Measurements from ENCODE around the gene TBX1.

Gene TBX1

GRCh38 chr22:19744350-19745006 is 16.1 kb upstream of the TBX1 start:
- no peak overlapping the region for H3K4me3 ChIP-seq (ENCODE audit: low read depth, low read length)
- no peaks in the 10 kb centered on the region for H3K4me1 ChIP-seq
- H3K4me2 ChIP-seq (ENCODE audit: low read length): no peak overlapping the region
- H3K27me3 ChIP-seq (ENCODE audit: control insufficient read depth, insufficient read depth, low read length): no peaks in the 10 kb centered on the region
- no peaks in the 10 kb centered on the region for H3K36me3 ChIP-seq (ENCODE audit: control insufficient read depth, insufficient read depth, low read length)
- H3K79me2 ChIP-seq: no peaks in the 10 kb centered on the region
- no peaks in the 10 kb centered on the region for H3K9me3 ChIP-seq (ENCODE audit: control insufficient read depth, low read length)
- no peak overlapping the region for H3K9ac ChIP-seq
- H2AFZ ChIP-seq: no peak overlapping the region
- TF ChIP-seq, protein P1, sequence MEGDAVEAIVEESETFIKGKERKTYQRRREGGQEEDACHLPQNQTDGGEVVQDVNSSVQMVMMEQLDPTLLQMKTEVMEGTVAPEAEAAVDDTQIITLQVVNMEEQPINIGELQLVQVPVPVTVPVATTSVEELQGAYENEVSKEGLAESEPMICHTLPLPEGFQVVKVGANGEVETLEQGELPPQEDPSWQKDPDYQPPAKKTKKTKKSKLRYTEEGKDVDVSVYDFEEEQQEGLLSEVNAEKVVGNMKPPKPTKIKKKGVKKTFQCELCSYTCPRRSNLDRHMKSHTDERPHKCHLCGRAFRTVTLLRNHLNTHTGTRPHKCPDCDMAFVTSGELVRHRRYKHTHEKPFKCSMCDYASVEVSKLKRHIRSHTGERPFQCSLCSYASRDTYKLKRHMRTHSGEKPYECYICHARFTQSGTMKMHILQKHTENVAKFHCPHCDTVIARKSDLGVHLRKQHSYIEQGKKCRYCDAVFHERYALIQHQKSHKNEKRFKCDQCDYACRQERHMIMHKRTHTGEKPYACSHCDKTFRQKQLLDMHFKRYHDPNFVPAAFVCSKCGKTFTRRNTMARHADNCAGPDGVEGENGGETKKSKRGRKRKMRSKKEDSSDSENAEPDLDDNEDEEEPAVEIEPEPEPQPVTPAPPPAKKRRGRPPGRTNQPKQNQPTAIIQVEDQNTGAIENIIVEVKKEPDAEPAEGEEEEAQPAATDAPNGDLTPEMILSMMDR (IDR thresholded peaks at IDR 0.05): no peak
- H3K27ac ChIP-seq: no peak overlapping the region

DNA sequence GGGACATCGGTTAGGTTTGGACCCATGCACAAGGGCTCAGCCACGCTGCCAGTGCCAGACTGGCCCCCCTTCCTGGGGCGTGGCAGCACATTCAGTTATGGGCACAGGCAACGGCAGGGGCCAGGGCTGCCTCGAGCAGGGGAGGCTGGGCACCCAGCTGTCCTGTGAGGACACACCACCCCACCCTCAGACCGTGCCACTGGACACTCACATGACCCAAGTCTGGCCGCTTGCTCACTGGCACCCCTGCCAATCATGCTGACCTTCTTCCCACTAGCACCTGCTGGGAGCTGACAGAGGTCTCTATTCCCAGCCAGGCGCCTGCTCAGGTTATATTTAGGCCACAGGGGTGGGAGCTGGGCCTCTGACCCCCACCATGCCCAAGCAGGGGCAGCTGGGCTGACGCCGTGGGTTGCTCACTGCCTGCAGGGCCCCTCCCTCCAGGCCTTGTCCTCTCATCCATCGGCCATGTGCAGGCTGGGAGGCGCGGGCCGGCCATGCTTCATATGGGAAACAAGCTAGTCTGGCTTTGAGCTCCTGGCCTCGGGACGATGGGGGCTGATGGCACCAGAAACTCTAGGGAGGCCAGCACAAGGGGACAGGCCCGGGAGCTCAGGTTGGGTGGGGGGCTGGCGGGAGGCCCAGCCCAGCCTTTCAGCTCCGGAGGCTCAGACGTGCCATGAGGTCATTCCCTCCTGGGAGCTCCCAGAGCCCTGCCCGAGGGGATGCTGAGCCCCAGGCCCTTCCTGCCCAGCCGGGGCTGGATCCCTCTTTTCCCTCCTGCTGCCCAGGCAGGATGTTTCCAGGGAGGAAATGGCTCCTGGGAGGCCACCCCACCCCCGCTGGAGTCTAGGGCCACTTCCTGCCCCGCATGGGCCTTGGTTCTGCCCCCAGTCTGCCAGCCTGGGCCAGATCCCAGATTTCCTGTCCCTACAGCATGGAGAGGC is 15.2 kb upstream of the TBX1 start:
- no peak overlapping the region for H3K27ac ChIP-seq
- H3K4me1 ChIP-seq: no peaks in the 10 kb centered on the region
- no peak overlapping the region for H2AFZ ChIP-seq
- H3K4me2 ChIP-seq (ENCODE audit: low read length): no peak overlapping the region
- H3K9me3 ChIP-seq (ENCODE audit: control insufficient read depth, low read length): no peaks in the 10 kb centered on the region
- TF ChIP-seq, protein P1 (IDR thresholded peaks at IDR 0.05): no peak
- H3K36me3 ChIP-seq (ENCODE audit: control insufficient read depth, insufficient read depth, low read length): no peaks in the 10 kb centered on the region
- H3K27me3 ChIP-seq (ENCODE audit: control insufficient read depth, insufficient read depth, low read length): no peaks in the 10 kb centered on the region
- H3K79me2 ChIP-seq: no peaks in the 10 kb centered on the region
- H3K4me3 ChIP-seq (ENCODE audit: low read depth, low read length): no peak overlapping the region
- H3K9ac ChIP-seq: no peak overlapping the region

DNA sequence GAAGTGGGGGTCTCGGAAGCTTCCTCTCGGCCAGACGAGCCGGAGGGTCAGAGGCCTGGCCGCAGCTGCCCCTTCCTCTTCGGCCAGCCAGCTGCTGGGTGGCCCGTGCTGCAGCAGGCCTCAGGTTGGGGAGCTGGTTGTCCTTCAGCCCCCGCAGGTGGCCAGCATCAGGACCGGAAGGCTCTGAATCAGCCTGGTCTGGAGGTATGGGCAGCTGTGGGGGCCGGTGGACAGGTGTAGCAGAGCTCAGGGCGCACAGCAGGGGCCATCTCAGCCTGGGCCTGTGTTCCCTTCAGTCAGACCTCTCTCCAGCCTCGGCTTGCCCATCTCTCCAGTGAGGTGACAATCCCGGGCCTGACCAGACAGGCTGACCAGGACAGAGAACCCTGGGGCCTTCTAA is 13.9 kb upstream of the TBX1 start:
- no peak overlapping the region for H3K27ac ChIP-seq
- no peak overlapping the region for H2AFZ ChIP-seq
- H3K9ac ChIP-seq: no peak overlapping the region
- TF ChIP-seq, protein P1 (IDR thresholded peaks at IDR 0.05): no peak
- no peaks in the 10 kb centered on the region for H3K36me3 ChIP-seq (ENCODE audit: control insufficient read depth, insufficient read depth, low read length)
- H3K27me3 ChIP-seq (ENCODE audit: control insufficient read depth, insufficient read depth, low read length): no peaks in the 10 kb centered on the region
- H3K4me3 ChIP-seq (ENCODE audit: low read depth, low read length): no peak overlapping the region
- no peaks in the 10 kb centered on the region for H3K9me3 ChIP-seq (ENCODE audit: control insufficient read depth, low read length)
- no peaks in the 10 kb centered on the region for H3K4me1 ChIP-seq
- H3K4me2 ChIP-seq (ENCODE audit: low read length): no peak overlapping the region
- H3K79me2 ChIP-seq: no peaks in the 10 kb centered on the region

DNA sequence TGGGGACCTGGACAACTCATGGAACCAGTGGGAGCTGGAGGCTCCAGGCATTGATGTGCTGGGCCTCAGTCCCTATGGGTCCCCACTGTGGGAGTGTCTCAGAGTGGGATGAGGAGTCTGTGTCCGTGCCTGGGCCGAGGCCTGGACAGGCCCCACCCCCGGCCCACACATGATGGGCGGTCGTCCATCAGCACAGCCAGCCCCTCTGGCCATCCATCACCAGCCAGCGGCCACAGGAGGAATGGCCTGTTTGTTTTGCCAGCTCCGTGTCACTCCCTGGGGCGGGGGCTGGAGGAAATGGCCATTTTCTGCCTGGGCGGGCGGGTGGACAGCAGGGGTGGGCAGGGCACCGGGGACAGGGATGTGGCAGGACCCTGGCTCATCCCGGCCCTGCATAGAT is 13.0 kb upstream of the TBX1 start:
- Histone ChIP-seq H3K27me3 (ENCODE audit: control insufficient read depth, insufficient read depth, low read length) (no peaks in the 10 kb centered on the region), H3K36me3 (ENCODE audit: control insufficient read depth, insufficient read depth, low read length) (no peaks in the 10 kb centered on the region), H2AFZ (no peak overlapping the region), H3K4me2 (ENCODE audit: low read length) (no peak overlapping the region), H3K9me3 (ENCODE audit: control insufficient read depth, low read length) (no peaks in the 10 kb centered on the region), H3K4me1 (no peaks in the 10 kb centered on the region), H3K9ac (no peak overlapping the region), H3K79me2 (no peaks in the 10 kb centered on the region), H3K27ac (no peak overlapping the region), H3K4me3 (ENCODE audit: low read depth, low read length) (no peak overlapping the region)
- TF ChIP-seq, protein P1 (IDR thresholded peaks at IDR 0.05): no peak

Measured in parathyroid adenoma (tissue), 2 donors.